Erythroblast (primary cell): ENCODE data around the gene BLACAT1.

Source experiments
- GATA1 ChIP-seq: IDR thresholded peaks from 2 replicates; pipeline ENCODE4 v1.6.1; 2011; ENCODE audit warnings: low read depth, mild to moderate bottlenecking, control low read depth, low read length, moderate library complexity
- POLR2A ChIP-seq: IDR thresholded peaks from 2 replicates; pipeline ENCODE4 v1.6.1; 2011; ENCODE audit warnings: mild to moderate bottlenecking, low read length

DNA sequence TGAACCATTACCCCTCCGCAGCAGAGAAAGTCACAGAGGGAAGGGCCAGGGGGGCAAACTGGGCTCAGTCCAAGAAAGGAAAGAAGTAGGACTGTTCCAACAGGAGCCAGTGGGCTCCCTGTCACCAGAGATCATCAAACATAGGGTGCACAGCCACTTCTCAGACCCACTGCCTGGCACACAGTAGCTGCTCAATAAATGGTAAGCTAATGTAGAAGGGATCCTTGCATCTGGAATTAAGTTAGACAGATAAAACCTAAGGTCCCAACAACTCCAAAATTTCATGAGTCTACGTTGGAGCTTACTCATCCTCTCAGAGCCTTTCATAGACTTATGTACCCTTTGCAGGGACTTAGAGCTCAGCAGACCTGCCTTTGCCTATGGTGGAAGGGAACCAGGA is 3.5 kb downstream of the BLACAT1 start:
- no peak for TF ChIP-seq POLR2A
- no peak for TF ChIP-seq GATA1
